ENCODE results near the gene SULT1C2.

GRCh38 chr2:108279468-108279867, 9.2 kb upstream of the SULT1C2 start:
- TF ChIP-seq CTCF (IDR thresholded peaks at IDR 0.05), result no peak
- TF ChIP-seq EZH2 (IDR thresholded peaks at IDR 0.05; ENCODE audit: borderline replicate concordance, insufficient read depth, low read depth, low read length, poor library complexity, severe bottlenecking), result no peak
